ENCODE results near the gene HS3ST4. TPM values are rescaled to one million over a fixed set of nuclear protein-coding genes. Genes with fewer than 3 reads are reported as not detected.

The HS3ST4 gene
- total RNA-seq, 5 donors from 2014 or later (not counting 1 experiment from before 2014, with no cell fraction given) = not detected

DNA sequence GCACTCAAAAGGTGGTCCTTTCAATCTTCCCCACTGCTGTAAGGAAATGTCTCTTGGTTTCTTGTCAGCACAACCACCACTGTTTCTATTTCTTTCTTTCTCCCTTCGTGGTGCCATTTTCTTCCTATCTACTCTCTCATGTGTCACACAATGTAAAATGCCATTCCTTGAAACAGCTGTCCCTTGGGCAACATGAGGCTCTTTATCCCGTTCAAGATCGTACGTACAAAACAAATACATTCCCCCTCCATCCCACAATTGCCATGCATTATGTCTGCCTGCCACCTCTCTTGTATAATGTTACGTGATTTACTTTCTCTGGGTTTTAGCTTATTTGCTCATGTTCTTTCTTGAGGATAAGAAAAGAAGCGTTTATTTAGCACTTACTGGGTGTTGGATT is 410.6 kb downstream of the HS3ST4 start:
- Histone ChIP-seq H3K4me1 (ENCODE audit: control insufficient read depth in 1 of 2, extremely low read depth in 1 of 2, insufficient read depth in 2 of 2, low read length in 2 of 2) (no peaks in the 10 kb centered on the region), H3K4me3 (ENCODE audit: control insufficient read depth in 1 of 2, extremely low read depth in 1 of 2, low read length in 1 of 2) (no peak overlapping the region), H3K27ac (ENCODE audit: low read length) (no peak overlapping the region), H3K27me3 (replicated peaks in 1 of 2; ENCODE audit: control insufficient read depth in 2 of 2, extremely low read depth in 1 of 2, insufficient read depth in 2 of 2, low read length in 1 of 2) (no peaks in the 10 kb centered on the region), H3K9me3 (no peaks in the 10 kb centered on the region), H3K36me3 (ENCODE audit: control insufficient read depth in 2 of 2, extremely low read depth in 1 of 2, insufficient read depth in 1 of 2, low read length in 1 of 2) (no peaks in the 10 kb centered on the region)
- H3K4me1 Mint-ChIP-seq = no peaks in the 10 kb centered on the region
- no peak for DNase-seq
- H3K36me3 Mint-ChIP-seq = no peaks in the 10 kb centered on the region
- POLR2A ChIA-PET = interaction anchor here in 1 of 2 donors (0.6 kb wide), 1 partner anchor 41 kb away, joined by 3 read pairs; no protein-coding TSS in a partner anchor
- ATAC-seq (replicated peaks in 1 of 4) = no peak
- H3K27me3 Mint-ChIP-seq = peaks cover 1 to 9% of the 10 kb centered on the region in 2 donors
- CTCF ChIA-PET = no interaction called here
- peaks cover 0 to 20% (median 6%) of the 10 kb centered on the region in 3 donors for H3K9me3 Mint-ChIP-seq
- 57% methylated on average over 1 of the region's 6 CpGs for WGBS (ENCODE audit: insufficient coverage)
- no peak overlapping the region for H3K27ac Mint-ChIP-seq
- no peak overlapping the region for H3K4me3 Mint-ChIP-seq

DNA sequence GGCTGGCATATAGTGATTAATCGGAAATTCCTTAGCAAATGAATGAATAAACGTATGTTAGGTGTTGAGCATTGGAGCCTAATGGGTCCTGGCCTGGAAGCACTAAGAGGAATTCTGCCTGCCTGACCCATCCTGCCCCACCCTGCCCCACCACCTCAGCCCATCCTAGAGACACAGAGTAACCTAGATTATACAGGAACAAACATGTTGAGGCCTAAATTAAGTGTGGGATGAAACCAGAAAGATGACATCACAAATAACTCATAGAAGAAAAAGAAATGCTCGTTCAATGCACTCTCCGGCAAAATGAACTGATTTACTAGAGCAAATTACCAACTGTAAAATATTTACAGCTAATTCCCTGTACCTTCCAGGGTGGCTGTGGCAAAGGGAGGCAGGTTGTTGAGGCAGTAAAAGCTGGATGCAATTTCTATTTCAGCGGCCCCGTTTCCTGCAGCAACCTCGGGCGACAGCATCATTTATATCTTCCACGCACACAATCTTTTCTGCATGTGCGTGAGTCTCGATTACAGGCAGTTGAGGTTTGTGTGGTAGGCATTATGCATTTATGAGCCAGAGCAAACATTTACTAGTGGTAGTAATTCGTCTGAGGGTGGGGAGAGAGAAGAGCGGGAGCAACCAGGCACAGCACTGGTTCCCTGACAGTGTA is 417.2 kb downstream of the HS3ST4 start:
- Mint-ChIP-seq H3K27ac (no peak overlapping the region), H3K4me1 (no peaks in the 10 kb centered on the region), H3K9me3 (peaks cover 0 to 10% (median 6%) of the 10 kb centered on the region in 3 donors), H3K27me3 (peaks cover 0 to 14% of the 10 kb centered on the region in 2 donors), H3K36me3 (no peaks in the 10 kb centered on the region), H3K4me3 (no peak overlapping the region)
- ChIA-PET CTCF (no interaction called here), POLR2A (no interaction called here)
- Histone ChIP-seq H3K27ac (ENCODE audit: low read length) (no peak overlapping the region), H3K36me3 (ENCODE audit: control insufficient read depth in 2 of 2, extremely low read depth in 1 of 2, insufficient read depth in 1 of 2, low read length in 1 of 2) (no peaks in the 10 kb centered on the region), H3K4me1 (ENCODE audit: control insufficient read depth in 1 of 2, extremely low read depth in 1 of 2, insufficient read depth in 2 of 2, low read length in 2 of 2) (no peaks in the 10 kb centered on the region), H3K4me3 (ENCODE audit: control insufficient read depth in 1 of 2, extremely low read depth in 1 of 2, low read length in 1 of 2) (no peak overlapping the region), H3K9me3 (no peaks in the 10 kb centered on the region), H3K27me3 (replicated peaks in 1 of 2; ENCODE audit: control insufficient read depth in 2 of 2, extremely low read depth in 1 of 2, insufficient read depth in 2 of 2, low read length in 1 of 2) (no peaks in the 10 kb centered on the region)
- DNase-seq (no peak), ATAC-seq (replicated peaks in 1 of 4) (no peak)
- 80% methylated on average over 3 of the region's 13 CpGs for WGBS (ENCODE audit: insufficient coverage)

DNA sequence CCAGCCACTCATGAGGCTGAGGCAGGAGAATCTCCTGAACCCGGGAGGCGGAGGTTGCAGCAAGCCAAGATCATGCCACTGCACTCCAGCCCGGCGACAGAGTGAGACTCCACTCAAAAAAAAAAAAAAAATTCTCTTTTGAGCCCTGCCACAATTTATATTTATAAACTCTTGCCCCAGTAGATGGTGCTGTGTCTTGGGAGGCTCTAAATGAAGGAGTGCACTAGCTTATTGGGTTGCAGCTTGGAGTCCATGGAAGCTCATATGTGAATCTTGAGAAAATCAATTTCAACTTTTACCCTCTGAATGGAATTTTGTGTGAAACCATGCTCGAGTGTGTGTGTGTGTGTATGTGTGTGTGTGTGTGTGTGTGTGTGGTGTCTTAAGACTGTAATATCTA is 420.1 kb downstream of the HS3ST4 start:
- no peaks in the 10 kb centered on the region for H3K4me1 ChIP-seq (ENCODE audit: control insufficient read depth in 1 of 2, extremely low read depth in 1 of 2, insufficient read depth in 2 of 2, low read length in 2 of 2)
- CTCF ChIA-PET = interaction anchor here in 1 of 2 donors (0.7 kb wide), 1 partner anchor 328 kb away, joined by 9 read pairs; no protein-coding TSS in a partner anchor
- no peak for ATAC-seq (replicated peaks in 1 of 4)
- H3K27me3 ChIP-seq (replicated peaks in 1 of 2; ENCODE audit: control insufficient read depth in 2 of 2, extremely low read depth in 1 of 2, insufficient read depth in 2 of 2, low read length in 1 of 2) = no peaks in the 10 kb centered on the region
- no peak overlapping the region for H3K4me3 ChIP-seq (ENCODE audit: control insufficient read depth in 1 of 2, extremely low read depth in 1 of 2, low read length in 1 of 2)
- Mint-ChIP-seq H3K36me3 (no peaks in the 10 kb centered on the region), H3K4me3 (no peak overlapping the region), H3K4me1 (no peaks in the 10 kb centered on the region), H3K27me3 (peaks cover 0 to 5% of the 10 kb centered on the region in 2 donors), H3K27ac (no peak overlapping the region), H3K9me3 (no peaks in the 10 kb centered on the region)
- no peaks in the 10 kb centered on the region for H3K36me3 ChIP-seq (ENCODE audit: control insufficient read depth in 2 of 2, extremely low read depth in 1 of 2, insufficient read depth in 1 of 2, low read length in 1 of 2)
- H3K9me3 ChIP-seq = no peaks in the 10 kb centered on the region
- DNase-seq = no peak
- H3K27ac ChIP-seq (ENCODE audit: low read length) = no peak overlapping the region
- POLR2A ChIA-PET = no interaction called here
- WGBS (ENCODE audit: insufficient coverage) = 57% methylated on average over 2 of the region's 5 CpGs

DNA sequence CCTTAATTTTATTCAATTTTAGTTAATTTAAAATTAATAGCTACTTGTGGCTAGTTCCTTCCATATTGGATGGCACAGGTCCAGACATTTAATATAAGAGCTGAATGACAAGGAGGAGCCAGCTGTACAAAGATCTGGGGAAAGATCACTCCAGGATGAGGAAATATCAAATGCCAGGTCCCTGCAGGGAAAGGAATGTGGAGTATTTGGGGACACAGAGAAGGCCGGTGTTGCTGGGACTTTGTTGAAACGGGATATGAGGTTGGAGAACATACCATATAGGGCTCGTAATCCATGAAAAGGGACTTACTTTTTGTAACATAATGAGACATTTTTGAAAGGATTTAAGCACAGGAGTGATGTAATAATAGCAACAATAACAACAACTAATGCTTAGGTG is 426.8 kb downstream of the HS3ST4 start:
- ATAC-seq (replicated peaks in 1 of 4) = no peak
- Histone ChIP-seq H3K4me3 (ENCODE audit: control insufficient read depth in 1 of 2, extremely low read depth in 1 of 2, low read length in 1 of 2) (no peak overlapping the region), H3K27ac (ENCODE audit: low read length) (no peak overlapping the region), H3K27me3 (replicated peaks in 1 of 2; ENCODE audit: control insufficient read depth in 2 of 2, extremely low read depth in 1 of 2, insufficient read depth in 2 of 2, low read length in 1 of 2) (no peaks in the 10 kb centered on the region), H3K9me3 (no peaks in the 10 kb centered on the region), H3K36me3 (ENCODE audit: control insufficient read depth in 2 of 2, extremely low read depth in 1 of 2, insufficient read depth in 1 of 2, low read length in 1 of 2) (no peaks in the 10 kb centered on the region), H3K4me1 (ENCODE audit: control insufficient read depth in 1 of 2, extremely low read depth in 1 of 2, insufficient read depth in 2 of 2, low read length in 2 of 2) (no peaks in the 10 kb centered on the region)
- CTCF ChIA-PET = no interaction called here
- H3K36me3 Mint-ChIP-seq = no peaks in the 10 kb centered on the region
- no peaks in the 10 kb centered on the region for H3K4me1 Mint-ChIP-seq
- no peaks in the 10 kb centered on the region for H3K9me3 Mint-ChIP-seq
- POLR2A ChIA-PET = no interaction called here
- no peak overlapping the region for H3K27ac Mint-ChIP-seq
- WGBS (ENCODE audit: insufficient coverage) = no CpG with 5 or more reads among the region's 3 CpGs
- no peak overlapping the region for H3K4me3 Mint-ChIP-seq
- no peak for DNase-seq
- peaks cover 0 to 7% of the 10 kb centered on the region in 2 donors for H3K27me3 Mint-ChIP-seq

DNA sequence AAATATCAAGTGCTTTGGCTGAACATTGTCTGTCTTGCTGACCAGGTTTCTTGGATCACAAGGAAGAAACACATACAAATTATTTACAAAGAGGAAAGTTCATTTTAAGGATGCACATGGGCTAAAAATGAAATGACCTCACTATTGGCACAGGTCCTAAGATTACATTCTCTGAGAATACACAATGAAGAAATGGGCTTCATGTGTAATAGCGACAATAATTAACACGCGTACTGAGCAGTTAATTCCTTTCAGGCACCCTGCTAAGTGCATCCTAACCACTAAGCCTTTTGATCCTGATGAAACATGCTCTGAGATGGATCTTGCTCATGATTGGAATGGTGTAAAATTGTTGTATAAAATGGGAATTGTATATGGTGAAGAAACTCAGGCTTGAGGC is 429.0 kb downstream of the HS3ST4 start:
- no peaks in the 10 kb centered on the region for H3K27me3 ChIP-seq (replicated peaks in 1 of 2; ENCODE audit: control insufficient read depth in 2 of 2, extremely low read depth in 1 of 2, insufficient read depth in 2 of 2, low read length in 1 of 2)
- no peak for ATAC-seq (replicated peaks in 1 of 4)
- Mint-ChIP-seq H3K27ac (no peak overlapping the region), H3K4me3 (no peak overlapping the region), H3K36me3 (no peaks in the 10 kb centered on the region), H3K27me3 (peaks cover 0 to 7% of the 10 kb centered on the region in 2 donors), H3K4me1 (no peaks in the 10 kb centered on the region), H3K9me3 (no peaks in the 10 kb centered on the region)
- CTCF ChIA-PET = no interaction called here
- no CpG with 5 or more reads among the region's 3 CpGs for WGBS (ENCODE audit: insufficient coverage)
- POLR2A ChIA-PET = no interaction called here
- H3K27ac ChIP-seq (ENCODE audit: low read length) = no peak overlapping the region
- no peaks in the 10 kb centered on the region for H3K9me3 ChIP-seq
- no peaks in the 10 kb centered on the region for H3K4me1 ChIP-seq (ENCODE audit: control insufficient read depth in 1 of 2, extremely low read depth in 1 of 2, insufficient read depth in 2 of 2, low read length in 2 of 2)
- no peak overlapping the region for H3K4me3 ChIP-seq (ENCODE audit: control insufficient read depth in 1 of 2, extremely low read depth in 1 of 2, low read length in 1 of 2)
- DNase-seq = no peak
- H3K36me3 ChIP-seq (ENCODE audit: control insufficient read depth in 2 of 2, extremely low read depth in 1 of 2, insufficient read depth in 1 of 2, low read length in 1 of 2) = no peaks in the 10 kb centered on the region

DNA sequence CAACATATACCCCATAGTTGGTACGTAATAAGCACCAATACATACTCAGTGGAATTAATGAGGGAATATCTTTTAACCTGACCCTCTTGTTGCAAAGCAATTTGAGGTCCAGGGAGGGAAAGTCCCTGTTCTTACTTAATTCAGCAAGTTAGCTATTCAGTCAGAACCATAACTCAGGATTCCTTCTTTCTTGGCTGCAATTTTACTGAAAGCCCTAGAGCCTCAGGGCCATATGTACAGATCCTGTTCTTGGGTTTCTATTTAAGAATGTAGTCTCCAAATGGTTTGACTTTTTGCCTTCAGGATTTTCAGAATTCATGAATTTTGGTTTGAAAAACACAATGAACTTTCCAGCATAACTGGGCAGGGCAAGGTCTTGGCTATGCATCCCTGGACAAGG is 436.5 kb downstream of the HS3ST4 start:
- Mint-ChIP-seq H3K4me3 (no peak overlapping the region), H3K4me1 (no peaks in the 10 kb centered on the region), H3K27me3 (peaks cover 2 to 8% of the 10 kb centered on the region in 2 donors), H3K9me3 (no peaks in the 10 kb centered on the region), H3K36me3 (no peaks in the 10 kb centered on the region), H3K27ac (no peak overlapping the region)
- Histone ChIP-seq H3K27ac (ENCODE audit: low read length) (no peak overlapping the region), H3K4me3 (ENCODE audit: control insufficient read depth in 1 of 2, extremely low read depth in 1 of 2, low read length in 1 of 2) (no peak overlapping the region), H3K36me3 (ENCODE audit: control insufficient read depth in 2 of 2, extremely low read depth in 1 of 2, insufficient read depth in 1 of 2, low read length in 1 of 2) (no peaks in the 10 kb centered on the region), H3K27me3 (replicated peaks in 1 of 2; ENCODE audit: control insufficient read depth in 2 of 2, extremely low read depth in 1 of 2, insufficient read depth in 2 of 2, low read length in 1 of 2) (no peaks in the 10 kb centered on the region), H3K4me1 (ENCODE audit: control insufficient read depth in 1 of 2, extremely low read depth in 1 of 2, insufficient read depth in 2 of 2, low read length in 2 of 2) (no peaks in the 10 kb centered on the region), H3K9me3 (no peaks in the 10 kb centered on the region)
- ChIA-PET POLR2A (no interaction called here), CTCF (no interaction called here)
- no CpG with 5 or more reads among the region's 1 CpG for WGBS (ENCODE audit: insufficient coverage)
- no peak for DNase-seq
- ATAC-seq (replicated peaks in 1 of 4) = no peak

DNA sequence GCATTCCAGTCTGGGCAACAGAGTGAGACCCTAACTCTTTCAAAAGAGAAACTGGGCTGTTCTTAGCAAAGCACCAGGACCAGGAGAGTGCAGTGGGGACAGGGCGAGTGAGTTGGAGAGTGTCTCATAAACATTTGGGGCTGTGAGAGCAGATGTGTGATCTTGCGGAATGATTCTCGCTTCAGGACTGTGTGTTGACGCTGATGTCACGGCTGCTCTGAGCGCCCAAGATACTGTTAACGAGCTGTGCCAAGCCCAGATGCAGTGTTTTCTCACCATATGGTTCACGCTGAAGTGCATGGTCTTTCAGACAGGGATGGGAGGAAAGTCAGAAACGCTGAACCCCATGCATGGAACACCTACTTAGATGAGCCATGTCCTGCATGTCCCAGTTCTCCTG is 438.2 kb downstream of the HS3ST4 start:
- 81% methylated on average over 9 of the region's 9 CpGs for WGBS (ENCODE audit: insufficient coverage)
- POLR2A ChIA-PET = no interaction called here

More for the DNA sequence above, 438.2 kb downstream of the HS3ST4 start:
- Mint-ChIP-seq H3K4me3 (no peak overlapping the region), H3K9me3 (no peaks in the 10 kb centered on the region), H3K4me1 (no peaks in the 10 kb centered on the region), H3K36me3 (no peaks in the 10 kb centered on the region), H3K27me3 (peaks cover 2 to 8% of the 10 kb centered on the region in 2 donors), H3K27ac (no peak overlapping the region)
- DNase-seq (no peak), ATAC-seq (replicated peaks in 1 of 4) (no peak)
- Histone ChIP-seq H3K4me1 (ENCODE audit: control insufficient read depth in 1 of 2, extremely low read depth in 1 of 2, insufficient read depth in 2 of 2, low read length in 2 of 2) (no peaks in the 10 kb centered on the region), H3K27ac (ENCODE audit: low read length) (no peak overlapping the region), H3K4me3 (ENCODE audit: control insufficient read depth in 1 of 2, extremely low read depth in 1 of 2, low read length in 1 of 2) (no peak overlapping the region), H3K36me3 (ENCODE audit: control insufficient read depth in 2 of 2, extremely low read depth in 1 of 2, insufficient read depth in 1 of 2, low read length in 1 of 2) (no peaks in the 10 kb centered on the region), H3K9me3 (no peaks in the 10 kb centered on the region), H3K27me3 (replicated peaks in 1 of 2; ENCODE audit: control insufficient read depth in 2 of 2, extremely low read depth in 1 of 2, insufficient read depth in 2 of 2, low read length in 1 of 2) (no peaks in the 10 kb centered on the region)
- CTCF ChIA-PET = no interaction called here
